ENCODE measurements around the gene SOX8.

The SOX8 gene

GRCh38 chr16:1028524-1029258 is 47.1 kb downstream of the SOX8 start:
- DNase-seq = no peak

GRCh38 chr16:1029259-1029545 is 47.6 kb downstream of the SOX8 start:
- no peak for DNase-seq

- DNase-seq = peak; percentile 12
Observed at GRCh38 chr16:1030473-1030901, 48.9 kb downstream of the SOX8 start.

- no peak for DNase-seq
Observed at GRCh38 chr16:1031666-1032065, 50.1 kb downstream of the SOX8 start.

GRCh38 chr16:1032607-1033006 is 51.0 kb downstream of the SOX8 start:
- no peak for DNase-seq

- no peak for DNase-seq
Observed at GRCh38 chr16:1033128-1033679, 51.6 kb downstream of the SOX8 start.

- DNase-seq = no peak
Observed at GRCh38 chr16:1034230-1035065, 52.9 kb downstream of the SOX8 start.

GRCh38 chr16:1035066-1035415 is 53.5 kb downstream of the SOX8 start:
- DNase-seq = no peak

GRCh38 chr16:1036166-1036565 is 54.6 kb downstream of the SOX8 start:
- no peak for DNase-seq

Measured in NCI-H345 (cell line).